Activated CD4-positive, alpha-beta T cell treated with anti-CD3 and anti-CD28 coated beads for 36 hours (primary cell): ENCODE measurements around the gene CENPO. TPM values are rescaled to one million over a fixed set of nuclear protein-coding genes. Genes with fewer than 3 reads are reported as not detected.

Experiments
- ATAC-seq: fragments of 200-7000 bp; cut with Tn5 transposase; one replicate; pipeline ENCODE4 v1.10.0; 2021; ENCODE audit warnings: mild to moderate bottlenecking, moderate library complexity
- CTCF ChIA-PET: fragments of 350-600 bp; sonication (Branson Sonifier 250); formaldehyde crosslinking; loops from one replicate; lab custom pipeline; 2021; ENCODE audit warnings: antibody characterized with exemption; lab: Charles Lee
- POLR2A ChIA-PET: fragments of 350-600 bp; sonication (Branson Sonifier 250); formaldehyde crosslinking; loops from one replicate; lab custom pipeline; 2021; ENCODE audit warnings: antibody characterized with exemption, inconsistent platforms; lab: Charles Lee
- DNase-seq: peaks from one replicate; pipeline ENCODE4 v3.0.0-alpha.2; 2020
- H3K27ac Mint-ChIP-seq: one replicate; pipeline ENCODE4 v1.8.0; 2021; ENCODE audit warnings: mixed read lengths
- H3K27me3 Mint-ChIP-seq: one replicate; pipeline ENCODE4 v1.8.0; 2021; ENCODE audit warnings: mixed read lengths
- H3K36me3 Mint-ChIP-seq: one replicate; pipeline ENCODE4 v1.8.0; 2021; ENCODE audit warnings: low read depth, mixed read lengths
- H3K4me1 Mint-ChIP-seq: one replicate; pipeline ENCODE4 v1.8.0; 2021; ENCODE audit warnings: mixed read lengths
- H3K4me3 Mint-ChIP-seq: one replicate; pipeline ENCODE4 v1.8.0; 2021; ENCODE audit warnings: mild to moderate bottlenecking, moderate library complexity, mixed read lengths
- H3K9me3 Mint-ChIP-seq: one replicate; pipeline ENCODE4 v1.8.0; 2021; ENCODE audit warnings: low read depth, mixed read lengths
- intact Hi-C, 2 experiments: fragments of 100-400 bp; cut with DNase I in 1 of 2; cut with micrococcal nuclease in 1 of 2; formaldehyde crosslinking; loops; one replicate each; pipeline versions ENCODE4 v1.14.2 to v1.15.1; 2022 to 2024; cut with DNase I, micrococcal nuclease
- total RNA-seq, 2 experiments: library from RNA; stranded (reverse); gene quantifications; one replicate each; pipeline ENCODE4 v1.2.3, GENCODE V29; 2021

CENPO gene
- total RNA-seq, 2 experiments from 2014 or later = 42.4 to 42.7 TPM

GRCh38 chr2:24870891-24871705 lies 77.9 kb downstream of the CENPO start:
- H3K36me3 Mint-ChIP-seq = peaks cover 14% of the 10 kb centered on the region
- DNase-seq = no peak
- no peak overlapping the region for H3K27ac Mint-ChIP-seq
- intact Hi-C loops = no loop called here
- H3K27me3 Mint-ChIP-seq = no peaks in the 10 kb centered on the region
- CTCF ChIA-PET = no interaction called here
- peaks cover 5% of the 10 kb centered on the region for H3K4me1 Mint-ChIP-seq
- H3K4me3 Mint-ChIP-seq = no peak overlapping the region
- H3K9me3 Mint-ChIP-seq = no peaks in the 10 kb centered on the region
- POLR2A ChIA-PET = no interaction called here
- ATAC-seq = no peak

GRCh38 chr2:24871852-24872333 lies 78.7 kb downstream of the CENPO start:
- Mint-ChIP-seq H3K27me3 (no peaks in the 10 kb centered on the region), H3K27ac (no peak overlapping the region), H3K4me3 (no peak overlapping the region), H3K4me1 (peaks cover 2% of the 10 kb centered on the region), H3K36me3 (peaks cover 11% of the 10 kb centered on the region), H3K9me3 (no peaks in the 10 kb centered on the region)
- intact Hi-C loops = no loop called here
- ATAC-seq = no peak
- ChIA-PET CTCF (interaction anchor here (0.7 kb wide), 1 partner anchor 1119 kb away, joined by 3 read pairs; no protein-coding TSS in a partner anchor), POLR2A (no interaction called here)
- no peak for DNase-seq

Other genes starting within 250 kb of the CENPO start
- 10 to 100 TPM; 22.3 to 26.5 TPM for gene PTRHD1, start within 50 bp of the CENPO start, total RNA-seq
- gene ADCY3, start 126.8 kb downstream of the CENPO start, total RNA-seq = 10 to 100 TPM; 59.5 to 92.8 TPM
- gene DNAJC27, start 178.5 kb downstream of the CENPO start, total RNA-seq = 1 to 10 TPM; 5.9 to 6.6 TPM
- gene EFR3B, start 248.7 kb downstream of the CENPO start, total RNA-seq = 1 to 10 TPM; 1.0 to 1.1 TPM